ENCODE results near the gene IL1RAP.

The IL1RAP gene

DNA sequence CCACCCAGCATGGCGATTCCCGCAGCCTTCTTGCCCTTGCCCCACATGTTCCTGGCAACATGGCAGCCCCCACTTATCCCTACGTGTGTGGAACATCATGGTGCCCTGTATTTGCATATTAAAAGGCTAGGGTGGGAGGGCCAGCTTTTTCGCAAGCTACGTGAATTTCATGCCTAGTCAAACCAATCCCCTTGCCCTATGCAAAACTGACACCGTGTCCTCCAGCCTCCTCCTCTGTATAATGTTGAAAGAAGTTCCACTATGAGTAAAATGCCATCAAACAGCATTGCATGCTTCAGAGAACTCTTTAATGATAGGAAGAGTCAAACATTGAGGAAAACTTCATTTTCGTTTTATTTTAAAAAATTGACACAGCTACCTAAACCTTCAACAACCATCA is 170.9 kb downstream of the IL1RAP start:
- Histone ChIP-seq H2AFZ (ENCODE audit: low read length) (no peak overlapping the region), H3K79me2 (ENCODE audit: insufficient read depth, low read length) (no peaks in the 10 kb centered on the region), H3K4me2 (ENCODE audit: low read depth, low read length, poor library complexity, severe bottlenecking) (no peak overlapping the region), H3K9me2 (replicated peaks; ENCODE audit: low read depth, low read length) (no peaks in the 10 kb centered on the region), H3K36me3 (ENCODE audit: insufficient read depth, low read length) (no peaks in the 10 kb centered on the region), H3K9ac (ENCODE audit: low read depth, low read length, poor library complexity, severe bottlenecking) (no peak overlapping the region), H3K27me3 (ENCODE audit: insufficient read depth, low read length, poor library complexity, severe bottlenecking) (no peaks in the 10 kb centered on the region), H3K9me3 (ENCODE audit: insufficient read depth, low read depth, low read length) (no peaks in the 10 kb centered on the region), H3K4me1 (ENCODE audit: insufficient read depth, low read length, poor library complexity, severe bottlenecking) (no peaks in the 10 kb centered on the region), H3F3A (ENCODE audit: low read depth) (no peaks in the 10 kb centered on the region), H4K20me1 (ENCODE audit: insufficient read depth, low read length, poor library complexity, severe bottlenecking) (no peaks in the 10 kb centered on the region), H3K4me3 (ENCODE audit: low read length, poor library complexity, severe bottlenecking) (no peak overlapping the region)
- TF ChIP-seq, protein P1, sequence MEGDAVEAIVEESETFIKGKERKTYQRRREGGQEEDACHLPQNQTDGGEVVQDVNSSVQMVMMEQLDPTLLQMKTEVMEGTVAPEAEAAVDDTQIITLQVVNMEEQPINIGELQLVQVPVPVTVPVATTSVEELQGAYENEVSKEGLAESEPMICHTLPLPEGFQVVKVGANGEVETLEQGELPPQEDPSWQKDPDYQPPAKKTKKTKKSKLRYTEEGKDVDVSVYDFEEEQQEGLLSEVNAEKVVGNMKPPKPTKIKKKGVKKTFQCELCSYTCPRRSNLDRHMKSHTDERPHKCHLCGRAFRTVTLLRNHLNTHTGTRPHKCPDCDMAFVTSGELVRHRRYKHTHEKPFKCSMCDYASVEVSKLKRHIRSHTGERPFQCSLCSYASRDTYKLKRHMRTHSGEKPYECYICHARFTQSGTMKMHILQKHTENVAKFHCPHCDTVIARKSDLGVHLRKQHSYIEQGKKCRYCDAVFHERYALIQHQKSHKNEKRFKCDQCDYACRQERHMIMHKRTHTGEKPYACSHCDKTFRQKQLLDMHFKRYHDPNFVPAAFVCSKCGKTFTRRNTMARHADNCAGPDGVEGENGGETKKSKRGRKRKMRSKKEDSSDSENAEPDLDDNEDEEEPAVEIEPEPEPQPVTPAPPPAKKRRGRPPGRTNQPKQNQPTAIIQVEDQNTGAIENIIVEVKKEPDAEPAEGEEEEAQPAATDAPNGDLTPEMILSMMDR (conservative IDR thresholded peaks at IDR 0.05; ENCODE audit: low read length) = no peak
- TF ChIP-seq EZH2phosphoT487 (IDR thresholded peaks at IDR 0.05; ENCODE audit: borderline replicate concordance) = no peak

DNA sequence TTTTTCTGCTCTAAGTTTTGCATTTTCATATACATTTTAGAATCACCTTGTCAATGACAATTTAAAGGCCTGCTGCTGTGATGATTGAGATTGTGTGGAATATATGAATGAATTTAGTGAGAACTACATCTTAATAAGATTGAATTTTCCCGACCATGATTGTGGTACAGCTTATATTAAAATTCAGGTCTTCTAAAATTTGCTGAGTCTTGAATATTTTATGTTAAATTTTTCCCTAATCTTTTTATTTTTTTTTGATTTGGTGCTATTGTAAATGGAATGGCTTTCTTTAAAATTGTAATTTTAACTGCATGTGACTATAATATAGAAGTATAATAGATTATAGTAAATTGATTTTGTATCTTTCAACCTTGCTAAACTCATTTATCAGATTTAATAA is 172.1 kb downstream of the IL1RAP start:
- H3K79me2 ChIP-seq (ENCODE audit: insufficient read depth, low read length) = no peaks in the 10 kb centered on the region
- H3K27me3 ChIP-seq (ENCODE audit: insufficient read depth, low read length, poor library complexity, severe bottlenecking) = no peaks in the 10 kb centered on the region
- H2AFZ ChIP-seq (ENCODE audit: low read length) = no peak overlapping the region
- no peaks in the 10 kb centered on the region for H3K4me1 ChIP-seq (ENCODE audit: insufficient read depth, low read length, poor library complexity, severe bottlenecking)
- H3K4me3 ChIP-seq (ENCODE audit: low read length, poor library complexity, severe bottlenecking) = no peak overlapping the region
- no peaks in the 10 kb centered on the region for H3K36me3 ChIP-seq (ENCODE audit: insufficient read depth, low read length)
- no peak overlapping the region for H3K9ac ChIP-seq (ENCODE audit: low read depth, low read length, poor library complexity, severe bottlenecking)
- no peaks in the 10 kb centered on the region for H3K9me3 ChIP-seq (ENCODE audit: insufficient read depth, low read depth, low read length)
- no peak overlapping the region for H3K4me2 ChIP-seq (ENCODE audit: low read depth, low read length, poor library complexity, severe bottlenecking)
- no peak for TF ChIP-seq EZH2phosphoT487 (IDR thresholded peaks at IDR 0.05; ENCODE audit: borderline replicate concordance)
- TF ChIP-seq, protein P1 (conservative IDR thresholded peaks at IDR 0.05; ENCODE audit: low read length) = no peak
- H3K9me2 ChIP-seq (replicated peaks; ENCODE audit: low read depth, low read length) = no peaks in the 10 kb centered on the region
- H3F3A ChIP-seq (ENCODE audit: low read depth) = no peaks in the 10 kb centered on the region
- H4K20me1 ChIP-seq (ENCODE audit: insufficient read depth, low read length, poor library complexity, severe bottlenecking) = no peaks in the 10 kb centered on the region

DNA sequence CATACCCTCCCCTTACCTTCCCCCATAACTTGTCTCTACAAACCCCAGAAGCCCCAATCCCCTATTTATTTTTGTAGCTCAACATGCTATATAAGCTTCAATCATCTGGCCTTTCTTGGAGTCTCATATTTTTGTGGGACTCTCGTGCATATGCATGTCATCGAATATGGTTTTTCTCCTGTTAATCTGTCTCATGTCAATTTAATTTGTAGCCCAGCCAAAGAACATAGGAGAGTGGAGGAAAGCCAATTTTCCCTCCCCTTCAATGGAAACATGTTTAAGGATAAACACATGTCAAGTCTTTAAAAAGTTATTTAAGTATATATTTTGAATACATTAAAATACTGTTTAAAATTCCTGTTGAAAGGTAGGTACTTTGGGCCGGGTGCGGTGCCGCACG is 176.4 kb downstream of the IL1RAP start:
- no peaks in the 10 kb centered on the region for H3K9me3 ChIP-seq (ENCODE audit: insufficient read depth, low read depth, low read length)

More for the DNA sequence above, 176.4 kb downstream of the IL1RAP start:
- Histone ChIP-seq H3K4me3 (ENCODE audit: low read length, poor library complexity, severe bottlenecking) (no peak overlapping the region), H3K4me1 (ENCODE audit: insufficient read depth, low read length, poor library complexity, severe bottlenecking) (no peaks in the 10 kb centered on the region), H3K4me2 (ENCODE audit: low read depth, low read length, poor library complexity, severe bottlenecking) (no peak overlapping the region), H3F3A (ENCODE audit: low read depth) (no peaks in the 10 kb centered on the region), H2AFZ (ENCODE audit: low read length) (no peak overlapping the region), H3K9me2 (replicated peaks; ENCODE audit: low read depth, low read length) (no peaks in the 10 kb centered on the region), H3K27me3 (ENCODE audit: insufficient read depth, low read length, poor library complexity, severe bottlenecking) (no peaks in the 10 kb centered on the region), H4K20me1 (ENCODE audit: insufficient read depth, low read length, poor library complexity, severe bottlenecking) (no peaks in the 10 kb centered on the region), H3K79me2 (ENCODE audit: insufficient read depth, low read length) (no peaks in the 10 kb centered on the region), H3K36me3 (ENCODE audit: insufficient read depth, low read length) (no peaks in the 10 kb centered on the region), H3K9ac (ENCODE audit: low read depth, low read length, poor library complexity, severe bottlenecking) (no peak overlapping the region)
- TF ChIP-seq, protein P1 (conservative IDR thresholded peaks at IDR 0.05; ENCODE audit: low read length) = no peak
- TF ChIP-seq EZH2phosphoT487 (IDR thresholded peaks at IDR 0.05; ENCODE audit: borderline replicate concordance) = no peak
